ENCODE data around the gene MACROD1.

MACROD1 gene

DNA sequence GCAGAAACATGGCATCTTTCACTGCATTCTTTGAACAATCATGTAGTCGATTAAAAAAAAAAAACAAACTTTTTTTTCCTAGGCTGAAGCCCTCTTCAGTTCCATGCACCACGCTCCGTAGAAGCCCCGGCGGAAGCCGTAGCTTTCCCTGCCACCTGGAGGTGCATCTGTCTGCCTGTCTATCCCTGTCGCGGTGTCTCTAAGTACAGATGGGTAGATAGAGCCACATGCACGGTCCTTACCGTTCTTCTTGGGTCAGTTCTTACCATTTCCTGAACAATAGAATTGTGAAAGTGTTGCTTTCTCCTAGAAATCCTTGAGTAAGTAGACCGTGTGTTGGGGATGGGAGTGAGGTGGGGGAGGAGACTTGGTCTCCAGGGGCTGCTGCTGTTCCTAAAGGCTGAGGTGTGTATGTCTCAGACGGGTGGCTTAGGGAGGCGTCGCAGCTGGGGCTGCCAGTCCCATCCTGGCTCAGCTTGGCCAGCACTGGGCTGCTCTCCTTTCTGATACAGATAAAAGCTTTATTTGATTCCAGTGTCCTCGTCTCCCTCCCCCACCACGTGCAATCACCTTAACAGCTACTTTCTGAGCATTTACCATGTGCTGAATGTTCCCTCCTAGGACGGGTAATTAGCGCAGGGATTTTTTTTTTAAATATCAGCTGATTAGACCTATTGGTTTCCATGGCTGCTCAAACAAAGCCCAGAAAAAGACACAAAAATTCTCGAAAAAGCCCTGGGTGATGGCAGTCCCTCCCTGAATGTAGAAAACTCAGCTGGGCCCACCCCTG, 46.8 kb downstream of the MACROD1 start:
- Histone ChIP-seq H3K9ac (ENCODE audit: low read length in 2 of 2) (no peak overlapping the region), H3K4me3 (ENCODE audit: low read length in 2 of 2) (no peak overlapping the region), H3K27me3 (ENCODE audit: control insufficient read depth in 1 of 2, insufficient read depth in 2 of 2, low read length in 2 of 2) (no peaks in the 10 kb centered on the region)

DNA sequence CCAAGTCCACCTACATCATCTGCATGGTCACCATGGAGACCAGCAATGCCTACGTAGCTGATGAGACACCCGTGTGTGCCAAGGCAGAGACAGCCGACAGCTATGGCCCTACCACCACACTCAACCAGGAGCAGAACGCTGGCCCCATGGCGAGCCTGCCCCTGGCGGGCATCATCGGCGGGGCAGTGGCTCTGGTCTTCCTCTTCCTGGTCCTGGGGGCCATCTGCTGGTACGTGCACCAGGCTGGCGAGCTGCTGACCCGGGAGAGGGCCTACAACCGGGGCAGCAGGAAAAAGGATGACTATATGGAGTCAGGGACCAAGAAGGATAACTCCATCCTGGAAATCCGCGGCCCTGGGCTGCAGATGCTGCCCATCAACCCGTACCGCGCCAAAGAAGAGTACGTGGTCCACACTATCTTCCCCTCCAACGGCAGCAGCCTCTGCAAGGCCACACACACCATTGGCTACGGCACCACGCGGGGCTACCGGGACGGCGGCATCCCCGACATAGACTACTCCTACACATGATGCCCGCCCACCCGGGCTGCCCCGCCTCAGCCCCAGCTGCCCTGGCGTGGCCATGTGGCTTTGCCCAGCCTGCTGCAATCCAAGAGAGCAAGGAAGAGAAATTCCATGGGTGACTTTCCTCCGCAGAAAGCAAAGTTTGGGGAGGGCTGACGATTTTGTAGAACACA, 48.0 kb downstream of the MACROD1 start:
- no peak overlapping the region for H3K4me3 ChIP-seq (ENCODE audit: low read length in 2 of 2)
- no peak overlapping the region for H3K9ac ChIP-seq (ENCODE audit: low read length in 2 of 2)
- no peaks in the 10 kb centered on the region for H3K9me3 ChIP-seq (ENCODE audit: control insufficient read depth in 2 of 2, low read length in 2 of 2)
- peaks cover 29% of the 10 kb centered on the region for H3K4me1 ChIP-seq (ENCODE audit: control insufficient read depth, insufficient read depth, low read length)
- no peaks in the 10 kb centered on the region for H3K36me3 ChIP-seq (ENCODE audit: control insufficient read depth in 2 of 2, insufficient read depth in 2 of 2, low read length in 2 of 2)
- no peaks in the 10 kb centered on the region for H3K27me3 ChIP-seq (ENCODE audit: control insufficient read depth in 1 of 2, insufficient read depth in 2 of 2, low read length in 2 of 2)
- H3K27ac ChIP-seq (ENCODE audit: low read length): no peak overlapping the region

More for the DNA sequence above, 46.8 kb downstream of the MACROD1 start:
- Histone ChIP-seq H3K9me3 (ENCODE audit: control insufficient read depth in 2 of 2, low read length in 2 of 2) (no peaks in the 10 kb centered on the region), H3K4me1 (ENCODE audit: control insufficient read depth, insufficient read depth, low read length) (peaks cover 33% of the 10 kb centered on the region), H3K27ac (ENCODE audit: low read length) (no peak overlapping the region), H3K36me3 (ENCODE audit: control insufficient read depth in 2 of 2, insufficient read depth in 2 of 2, low read length in 2 of 2) (no peaks in the 10 kb centered on the region)

DNA sequence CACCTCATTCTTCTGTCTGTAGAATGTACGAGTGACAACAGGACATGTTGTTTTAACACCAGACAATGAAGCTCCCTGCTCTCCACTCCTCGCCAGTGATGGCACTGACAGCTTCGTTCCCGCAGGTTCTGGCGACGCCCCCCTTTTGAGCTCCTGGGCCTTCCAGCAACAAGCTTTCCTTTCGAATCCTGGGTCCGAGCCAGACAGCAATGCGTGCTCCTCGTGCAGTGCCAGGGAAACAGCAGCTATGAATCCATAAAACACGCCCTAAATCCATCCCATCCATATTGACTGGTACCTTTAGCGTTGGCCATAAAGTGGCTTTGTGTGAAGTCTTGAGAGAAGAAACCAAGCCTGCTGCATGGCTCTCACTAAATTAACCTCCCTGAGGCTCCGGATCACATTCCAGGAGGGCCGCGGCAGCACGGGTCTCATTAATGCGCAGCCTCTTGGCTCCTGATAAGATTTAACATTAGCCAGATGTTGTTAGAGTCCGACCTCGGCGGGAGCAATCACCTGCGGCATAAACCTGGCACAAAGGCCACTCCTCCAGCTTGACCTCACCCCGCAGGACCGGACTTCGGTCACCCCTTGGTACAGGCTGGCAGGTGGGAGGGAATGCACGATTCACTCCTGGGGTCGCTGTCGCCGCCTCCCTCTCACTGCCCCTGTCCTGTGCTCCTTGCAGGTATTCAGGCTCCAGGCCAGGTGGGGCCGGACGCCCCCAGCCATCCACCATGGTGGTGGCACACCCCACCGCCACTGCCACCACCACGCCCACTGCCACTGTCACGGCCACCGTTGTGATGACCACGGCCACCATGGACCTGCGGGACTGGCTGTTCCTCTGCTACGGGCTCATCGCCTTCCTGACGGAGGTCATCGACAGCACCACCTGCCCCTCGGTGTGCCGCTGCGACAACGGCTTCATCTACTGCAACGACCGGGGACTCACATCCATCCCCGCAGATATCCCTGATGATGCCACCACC, 50.1 kb downstream of the MACROD1 start:
- Histone ChIP-seq H3K9me3 (ENCODE audit: control insufficient read depth in 2 of 2, low read length in 2 of 2) (no peaks in the 10 kb centered on the region), H3K4me1 (ENCODE audit: control insufficient read depth, insufficient read depth, low read length) (peaks cover 9% of the 10 kb centered on the region), H3K36me3 (ENCODE audit: control insufficient read depth in 2 of 2, insufficient read depth in 2 of 2, low read length in 2 of 2) (no peaks in the 10 kb centered on the region), H3K27ac (ENCODE audit: low read length) (no peak overlapping the region), H3K4me3 (ENCODE audit: low read length in 2 of 2) (no peak overlapping the region), H3K27me3 (ENCODE audit: control insufficient read depth in 1 of 2, insufficient read depth in 2 of 2, low read length in 2 of 2) (no peaks in the 10 kb centered on the region), H3K9ac (ENCODE audit: low read length in 2 of 2) (no peak overlapping the region)

DNA sequence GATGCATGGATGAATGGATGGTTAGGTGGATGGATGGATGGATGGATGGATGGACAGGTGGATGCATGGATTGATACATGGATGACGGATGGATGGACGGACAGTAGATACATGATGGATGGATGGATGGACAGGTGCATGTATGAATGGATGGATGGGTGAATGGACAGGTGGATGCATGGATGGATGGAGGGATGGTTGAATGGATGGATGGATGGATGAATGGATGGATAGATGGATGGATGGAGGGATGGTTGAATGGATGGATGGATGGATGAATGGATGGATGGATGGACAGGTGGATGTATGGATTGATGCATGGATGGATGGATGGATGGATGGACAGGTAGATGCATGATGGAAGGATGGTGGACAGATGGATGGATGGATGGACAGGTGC, 51.7 kb downstream of the MACROD1 start:
- Histone ChIP-seq H3K36me3 (ENCODE audit: control insufficient read depth in 2 of 2, insufficient read depth in 2 of 2, low read length in 2 of 2) (no peaks in the 10 kb centered on the region), H3K9me3 (ENCODE audit: control insufficient read depth in 2 of 2, low read length in 2 of 2) (no peaks in the 10 kb centered on the region), H3K4me1 (ENCODE audit: control insufficient read depth, insufficient read depth, low read length) (peaks cover 4% of the 10 kb centered on the region), H3K4me3 (ENCODE audit: low read length in 2 of 2) (no peak overlapping the region), H3K27ac (ENCODE audit: low read length) (no peak overlapping the region), H3K9ac (ENCODE audit: low read length in 2 of 2) (no peak overlapping the region), H3K27me3 (ENCODE audit: control insufficient read depth in 1 of 2, insufficient read depth in 2 of 2, low read length in 2 of 2) (no peaks in the 10 kb centered on the region)

DNA sequence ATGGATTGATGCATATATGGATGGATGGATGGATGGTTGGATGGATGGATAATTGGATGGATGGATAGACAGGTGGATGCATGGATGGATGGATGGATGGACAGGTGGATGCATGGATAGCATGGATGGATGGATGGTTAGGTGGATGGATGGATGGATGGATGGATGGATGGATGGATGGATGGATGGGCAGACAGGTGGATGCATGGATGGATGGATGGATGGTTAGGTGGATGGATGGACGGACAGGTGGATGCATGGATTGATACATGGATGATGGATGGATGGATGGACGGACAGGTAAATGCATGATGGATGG, 52.5 kb downstream of the MACROD1 start:
- Histone ChIP-seq H3K36me3 (ENCODE audit: control insufficient read depth in 2 of 2, insufficient read depth in 2 of 2, low read length in 2 of 2) (no peaks in the 10 kb centered on the region), H3K9ac (ENCODE audit: low read length in 2 of 2) (no peak overlapping the region), H3K27me3 (ENCODE audit: control insufficient read depth in 1 of 2, insufficient read depth in 2 of 2, low read length in 2 of 2) (no peaks in the 10 kb centered on the region), H3K4me1 (ENCODE audit: control insufficient read depth, insufficient read depth, low read length) (peaks cover 4% of the 10 kb centered on the region), H3K27ac (ENCODE audit: low read length) (no peak overlapping the region), H3K9me3 (ENCODE audit: control insufficient read depth in 2 of 2, low read length in 2 of 2) (no peaks in the 10 kb centered on the region), H3K4me3 (ENCODE audit: low read length in 2 of 2) (no peak overlapping the region)

DNA sequence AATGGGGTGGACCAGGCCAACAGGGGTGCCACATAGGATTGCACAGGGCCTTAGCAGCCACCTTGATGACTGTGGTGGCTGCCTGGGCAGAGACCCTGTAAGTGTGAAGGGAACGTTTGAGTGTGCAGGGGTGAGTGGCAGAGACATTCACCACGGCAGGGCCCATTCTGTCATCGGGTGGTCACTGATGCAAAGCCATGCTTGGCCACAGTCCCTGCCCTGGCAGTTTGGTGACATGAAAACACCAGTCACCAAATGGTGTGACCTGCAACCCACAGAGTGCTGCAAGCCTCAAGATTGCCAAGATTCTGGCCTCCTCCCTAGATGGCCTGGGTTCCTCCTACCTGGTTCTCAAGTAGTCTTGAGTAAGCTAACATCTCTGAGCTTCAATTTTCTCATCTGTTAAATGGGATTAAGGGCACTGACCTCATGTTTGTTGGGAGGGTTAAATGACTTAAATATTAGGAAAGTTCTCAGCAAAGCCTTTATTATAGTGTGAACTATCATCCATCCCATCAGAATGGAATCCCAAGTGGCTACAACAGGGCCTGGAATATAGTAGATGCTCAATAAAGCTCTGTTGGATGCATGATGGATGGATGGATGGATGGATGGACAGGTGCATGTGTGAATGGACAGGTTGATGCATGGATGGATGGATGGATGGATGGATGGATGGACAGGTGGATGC, 53.0 kb downstream of the MACROD1 start:
- Histone ChIP-seq H3K27me3 (ENCODE audit: control insufficient read depth in 1 of 2, insufficient read depth in 2 of 2, low read length in 2 of 2) (no peaks in the 10 kb centered on the region), H3K9ac (ENCODE audit: low read length in 2 of 2) (no peak overlapping the region), H3K4me1 (ENCODE audit: control insufficient read depth, insufficient read depth, low read length) (peaks cover 4% of the 10 kb centered on the region), H3K36me3 (ENCODE audit: control insufficient read depth in 2 of 2, insufficient read depth in 2 of 2, low read length in 2 of 2) (no peaks in the 10 kb centered on the region), H3K4me3 (ENCODE audit: low read length in 2 of 2) (no peak overlapping the region), H3K9me3 (ENCODE audit: control insufficient read depth in 2 of 2, low read length in 2 of 2) (no peaks in the 10 kb centered on the region), H3K27ac (ENCODE audit: low read length) (no peak overlapping the region)

DNA sequence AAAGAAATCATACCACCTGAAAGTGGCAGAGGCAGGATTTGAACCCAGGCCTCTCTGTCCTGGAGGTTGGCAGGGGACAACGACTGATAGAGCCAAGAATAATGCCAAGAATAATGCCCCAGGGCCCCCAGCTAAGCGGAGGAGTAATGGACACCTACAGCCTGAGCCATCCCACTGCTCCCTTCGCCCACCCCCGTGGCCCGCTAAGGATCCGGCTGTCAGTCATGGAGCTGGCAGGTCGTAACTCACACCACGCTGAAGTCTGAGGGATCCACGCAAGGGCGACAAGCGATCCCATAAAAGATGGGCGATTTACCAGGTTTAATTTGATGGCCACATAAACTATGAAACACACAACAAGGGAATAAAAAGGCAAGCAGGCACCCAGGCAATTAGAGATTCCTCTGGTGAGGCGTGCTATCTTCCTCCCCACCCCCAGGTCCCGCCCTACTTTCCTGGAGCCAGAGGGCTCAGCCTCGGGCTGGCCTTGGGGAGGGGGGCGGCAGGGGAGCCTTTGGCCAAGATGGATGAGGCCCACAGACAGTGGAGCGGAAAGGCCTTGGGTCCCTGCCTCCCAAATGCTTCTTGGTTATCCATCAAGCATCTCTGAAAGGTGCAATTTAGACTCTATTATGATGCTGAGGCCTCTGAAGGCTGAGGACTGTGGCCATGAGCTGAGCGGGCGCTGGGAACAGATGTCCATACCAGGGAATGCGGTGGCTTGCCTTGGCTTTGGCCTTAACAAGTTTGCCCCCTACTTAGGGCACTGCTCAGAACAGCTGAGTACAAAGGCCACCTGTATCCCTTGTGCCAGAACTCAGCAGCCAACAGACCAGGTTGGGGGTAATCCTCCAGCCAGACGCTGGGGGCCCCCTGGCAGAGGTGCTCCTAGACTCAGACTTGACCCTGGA, 55.2 kb downstream of the MACROD1 start:
- Histone ChIP-seq H3K27ac (ENCODE audit: low read length) (no peak overlapping the region), H3K9me3 (ENCODE audit: control insufficient read depth in 2 of 2, low read length in 2 of 2) (no peaks in the 10 kb centered on the region), H3K27me3 (ENCODE audit: control insufficient read depth in 1 of 2, insufficient read depth in 2 of 2, low read length in 2 of 2) (no peaks in the 10 kb centered on the region), H3K36me3 (ENCODE audit: control insufficient read depth in 2 of 2, insufficient read depth in 2 of 2, low read length in 2 of 2) (no peaks in the 10 kb centered on the region), H3K4me3 (ENCODE audit: low read length in 2 of 2) (no peak overlapping the region), H3K9ac (ENCODE audit: low read length in 2 of 2) (no peak overlapping the region), H3K4me1 (ENCODE audit: control insufficient read depth, insufficient read depth, low read length) (peaks cover 14% of the 10 kb centered on the region)

DNA sequence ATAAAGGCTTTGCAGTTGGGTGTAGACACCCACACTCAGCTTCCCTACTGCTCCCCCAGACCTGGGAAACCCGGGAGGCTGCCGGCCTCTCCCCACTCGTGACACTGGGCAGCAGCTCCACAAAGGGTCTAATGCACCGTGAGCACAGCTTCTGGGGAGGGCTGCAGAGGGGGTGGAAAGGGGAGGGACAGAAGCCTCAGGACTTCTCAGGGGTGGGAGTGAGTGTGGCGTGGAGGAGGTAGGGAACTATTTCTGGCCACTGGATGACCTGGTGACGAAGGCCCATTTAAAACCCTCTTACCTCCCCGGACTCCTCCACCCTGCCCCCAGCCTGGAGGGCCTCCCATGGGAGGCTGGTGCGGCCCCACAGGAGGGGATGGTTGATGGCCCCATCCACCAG, 56.6 kb downstream of the MACROD1 start:
- H3K4me1 ChIP-seq (ENCODE audit: control insufficient read depth, insufficient read depth, low read length): peaks cover 13% of the 10 kb centered on the region
- no peaks in the 10 kb centered on the region for H3K36me3 ChIP-seq (ENCODE audit: control insufficient read depth in 2 of 2, insufficient read depth in 2 of 2, low read length in 2 of 2)
- H3K4me3 ChIP-seq (ENCODE audit: low read length in 2 of 2): no peak overlapping the region
- H3K9me3 ChIP-seq (ENCODE audit: control insufficient read depth in 2 of 2, low read length in 2 of 2): no peaks in the 10 kb centered on the region
- no peak overlapping the region for H3K9ac ChIP-seq (ENCODE audit: low read length in 2 of 2)
- no peak overlapping the region for H3K27ac ChIP-seq (ENCODE audit: low read length)
- no peaks in the 10 kb centered on the region for H3K27me3 ChIP-seq (ENCODE audit: control insufficient read depth in 1 of 2, insufficient read depth in 2 of 2, low read length in 2 of 2)

DNA sequence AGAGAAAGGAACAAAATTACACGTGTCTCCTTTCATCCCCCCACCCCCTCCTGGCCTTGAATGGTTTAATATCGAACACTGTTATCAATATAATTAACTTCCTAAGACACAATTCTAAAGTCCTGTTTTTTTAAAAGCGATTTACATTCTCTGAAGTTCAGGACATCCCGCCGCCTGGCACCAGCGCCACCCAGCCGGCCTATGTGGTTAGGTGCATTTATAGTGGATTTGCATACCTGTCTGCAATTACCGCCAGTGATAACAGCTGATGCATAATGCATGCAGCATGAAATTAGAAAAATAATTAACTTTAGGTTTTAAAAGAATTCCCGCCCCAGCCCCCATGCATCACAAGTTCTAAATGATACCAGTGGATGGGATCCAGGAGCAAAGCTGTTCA, 58.6 kb downstream of the MACROD1 start:
- no peaks in the 10 kb centered on the region for H3K9me3 ChIP-seq (ENCODE audit: control insufficient read depth in 2 of 2, low read length in 2 of 2)
- no peak overlapping the region for H3K9ac ChIP-seq (ENCODE audit: low read length in 2 of 2)
- no peak overlapping the region for H3K4me3 ChIP-seq (ENCODE audit: low read length in 2 of 2)
- peaks cover 17% of the 10 kb centered on the region for H3K4me1 ChIP-seq (ENCODE audit: control insufficient read depth, insufficient read depth, low read length)
- no peak overlapping the region for H3K27ac ChIP-seq (ENCODE audit: low read length)
- H3K36me3 ChIP-seq (ENCODE audit: control insufficient read depth in 2 of 2, insufficient read depth in 2 of 2, low read length in 2 of 2): no peaks in the 10 kb centered on the region
- H3K27me3 ChIP-seq (ENCODE audit: control insufficient read depth in 1 of 2, insufficient read depth in 2 of 2, low read length in 2 of 2): no peaks in the 10 kb centered on the region
